ENCODE measurements around the gene KRT27. TPM values are rescaled to one million over a fixed set of nuclear protein-coding genes. Genes with fewer than 3 reads are reported as not detected.

The KRT27 gene
- total RNA-seq, 1 donor from 2014 or later, result not detected

DNA sequence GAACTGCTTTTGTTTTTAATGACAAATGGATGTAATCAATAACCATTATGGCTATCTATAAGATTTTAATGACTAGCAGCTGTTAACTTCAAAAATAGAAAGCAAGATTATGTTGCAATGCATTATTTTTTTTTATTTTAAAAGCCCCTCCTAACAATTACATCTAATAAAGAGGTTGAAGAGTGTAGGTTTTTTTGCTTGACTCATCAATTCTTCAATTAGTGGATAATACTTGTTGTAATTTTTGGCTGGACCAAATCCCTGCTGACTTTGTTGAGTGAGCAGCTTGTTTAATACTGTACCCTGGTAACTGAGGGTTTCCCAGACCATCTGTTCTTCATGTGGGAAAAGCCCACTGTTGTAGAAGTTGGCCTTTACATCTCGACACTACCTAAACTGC lies 51.4 kb downstream of the KRT27 start:
- Mint-ChIP-seq H3K4me1 (ENCODE audit: unreplicated experiment) (no peaks in the 10 kb centered on the region), H3K36me3 (ENCODE audit: low read depth, unreplicated experiment) (no peaks in the 10 kb centered on the region), H3K9me3 (ENCODE audit: unreplicated experiment) (no peaks in the 10 kb centered on the region), H3K4me3 (ENCODE audit: unreplicated experiment) (no peak overlapping the region), H3K27me3 (ENCODE audit: unreplicated experiment) (peaks cover 2% of the 10 kb centered on the region), H3K27ac (ENCODE audit: unreplicated experiment) (no peak overlapping the region)
- TF ChIP-seq, protein P1, sequence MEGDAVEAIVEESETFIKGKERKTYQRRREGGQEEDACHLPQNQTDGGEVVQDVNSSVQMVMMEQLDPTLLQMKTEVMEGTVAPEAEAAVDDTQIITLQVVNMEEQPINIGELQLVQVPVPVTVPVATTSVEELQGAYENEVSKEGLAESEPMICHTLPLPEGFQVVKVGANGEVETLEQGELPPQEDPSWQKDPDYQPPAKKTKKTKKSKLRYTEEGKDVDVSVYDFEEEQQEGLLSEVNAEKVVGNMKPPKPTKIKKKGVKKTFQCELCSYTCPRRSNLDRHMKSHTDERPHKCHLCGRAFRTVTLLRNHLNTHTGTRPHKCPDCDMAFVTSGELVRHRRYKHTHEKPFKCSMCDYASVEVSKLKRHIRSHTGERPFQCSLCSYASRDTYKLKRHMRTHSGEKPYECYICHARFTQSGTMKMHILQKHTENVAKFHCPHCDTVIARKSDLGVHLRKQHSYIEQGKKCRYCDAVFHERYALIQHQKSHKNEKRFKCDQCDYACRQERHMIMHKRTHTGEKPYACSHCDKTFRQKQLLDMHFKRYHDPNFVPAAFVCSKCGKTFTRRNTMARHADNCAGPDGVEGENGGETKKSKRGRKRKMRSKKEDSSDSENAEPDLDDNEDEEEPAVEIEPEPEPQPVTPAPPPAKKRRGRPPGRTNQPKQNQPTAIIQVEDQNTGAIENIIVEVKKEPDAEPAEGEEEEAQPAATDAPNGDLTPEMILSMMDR (IDR thresholded peaks at IDR 0.05; ENCODE audit: unreplicated experiment), result no peak
- DNase-seq (ENCODE audit: low spot score), result no peak

DNA sequence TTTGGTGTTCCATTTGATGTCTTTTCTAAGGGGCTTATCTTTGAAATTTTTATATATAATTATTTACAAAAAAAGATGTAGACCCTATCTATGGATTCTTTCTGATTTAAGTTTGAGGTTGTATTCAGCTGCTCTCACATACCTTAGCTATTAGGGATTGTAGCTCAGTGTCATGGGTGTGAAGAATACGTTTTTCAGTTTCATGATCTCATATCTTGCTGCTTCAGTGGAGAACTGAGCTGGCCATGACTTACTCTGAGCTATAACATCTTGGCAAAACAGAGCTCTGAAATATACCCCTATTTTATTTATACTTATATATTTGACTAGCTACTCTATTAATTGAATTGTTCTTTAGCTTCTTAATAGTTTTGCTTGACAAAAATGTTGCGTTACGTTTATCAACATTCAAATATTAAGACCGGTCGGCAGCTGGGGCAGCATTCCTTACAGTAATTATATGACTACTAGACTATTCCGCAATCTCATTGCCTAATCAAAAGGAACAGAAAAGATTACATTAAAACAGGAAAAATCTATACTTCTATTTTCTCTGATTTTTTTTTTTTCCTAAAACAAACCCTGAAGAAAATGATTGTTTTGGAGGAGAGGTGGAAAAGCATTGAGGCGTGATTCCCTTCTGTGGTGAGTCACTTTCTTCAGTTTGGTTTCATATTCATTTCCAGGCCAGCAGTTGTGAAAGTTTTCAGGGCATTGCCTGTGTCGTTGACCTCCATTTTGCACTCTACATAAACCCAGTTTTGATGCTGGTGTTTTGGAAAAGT lies 54.7 kb downstream of the KRT27 start:
- Mint-ChIP-seq H3K27me3 (ENCODE audit: unreplicated experiment) (peaks cover 1% of the 10 kb centered on the region), H3K36me3 (ENCODE audit: low read depth, unreplicated experiment) (no peaks in the 10 kb centered on the region), H3K27ac (ENCODE audit: unreplicated experiment) (no peak overlapping the region), H3K4me3 (ENCODE audit: unreplicated experiment) (no peak overlapping the region), H3K4me1 (ENCODE audit: unreplicated experiment) (no peaks in the 10 kb centered on the region), H3K9me3 (ENCODE audit: unreplicated experiment) (no peaks in the 10 kb centered on the region)
- TF ChIP-seq, protein P1 (IDR thresholded peaks at IDR 0.05; ENCODE audit: unreplicated experiment), result no peak
- no peak for DNase-seq (ENCODE audit: low spot score)

DNA sequence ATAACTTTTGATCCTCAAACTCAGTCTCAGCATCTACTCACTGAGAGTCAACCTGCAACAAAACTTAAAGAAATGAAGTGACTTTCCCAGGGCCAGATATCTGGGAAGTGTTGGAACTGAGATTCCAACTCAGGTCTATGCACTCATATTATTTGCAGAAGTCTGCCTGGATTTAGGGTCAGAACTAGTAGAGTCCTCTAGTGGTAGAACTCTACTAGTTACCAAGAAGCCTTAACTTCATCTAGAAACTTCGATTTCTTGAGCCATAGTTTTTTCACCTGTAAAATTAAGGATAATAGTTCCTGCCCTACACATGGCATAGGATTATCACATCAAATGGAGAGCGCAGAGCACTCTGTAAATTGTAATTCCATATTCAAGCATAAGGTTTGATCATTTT lies 55.4 kb downstream of the KRT27 start:
- no peak for DNase-seq (ENCODE audit: low spot score)
- Mint-ChIP-seq H3K36me3 (ENCODE audit: low read depth, unreplicated experiment) (no peaks in the 10 kb centered on the region), H3K4me3 (ENCODE audit: unreplicated experiment) (no peak overlapping the region), H3K9me3 (ENCODE audit: unreplicated experiment) (no peaks in the 10 kb centered on the region), H3K27me3 (ENCODE audit: unreplicated experiment) (peaks cover 1% of the 10 kb centered on the region), H3K4me1 (ENCODE audit: unreplicated experiment) (no peaks in the 10 kb centered on the region), H3K27ac (ENCODE audit: unreplicated experiment) (no peak overlapping the region)
- TF ChIP-seq, protein P1 (IDR thresholded peaks at IDR 0.05; ENCODE audit: unreplicated experiment), result no peak

Other genes with a start within 250 kb of the KRT27 start
- 0.51 TPM for gene CCR7, start 217.1 kb downstream of the KRT27 start, total RNA-seq (ENCODE audit: unreplicated experiment)
- gene SMARCE1, start 134.7 kb downstream of the KRT27 start, total RNA-seq (ENCODE audit: unreplicated experiment), result 138 TPM
- 1.2 TPM for gene KRT222, start 117.4 kb downstream of the KRT27 start, total RNA-seq (ENCODE audit: unreplicated experiment)
- not detected for gene KRT24, start 78.8 kb downstream of the KRT27 start, total RNA-seq (ENCODE audit: unreplicated experiment)
- gene KRT25, start 27.2 kb downstream of the KRT27 start, total RNA-seq (ENCODE audit: unreplicated experiment), result not detected
- gene KRT26, start 10.3 kb downstream of the KRT27 start, total RNA-seq (ENCODE audit: unreplicated experiment), result not detected
- gene KRT28, start 17.4 kb upstream of the KRT27 start, total RNA-seq (ENCODE audit: unreplicated experiment), result not detected
- 28.2 TPM for gene KRT10, start 40.1 kb upstream of the KRT27 start, total RNA-seq (ENCODE audit: unreplicated experiment)
- not detected for gene KRT12, start 84.7 kb upstream of the KRT27 start, total RNA-seq (ENCODE audit: unreplicated experiment)
- gene KRT20, start 102.7 kb upstream of the KRT27 start, total RNA-seq (ENCODE audit: unreplicated experiment), result not detected
- gene KRT23, start 155.1 kb upstream of the KRT27 start, total RNA-seq (ENCODE audit: unreplicated experiment), result not detected
- 0.15 TPM for gene KRT39, start 184.4 kb upstream of the KRT27 start, total RNA-seq (ENCODE audit: unreplicated experiment)
- not detected for gene KRT40, start 201.8 kb upstream of the KRT27 start, total RNA-seq (ENCODE audit: unreplicated experiment)
- not detected for gene KRTAP3-3, start 211.6 kb upstream of the KRT27 start, total RNA-seq (ENCODE audit: unreplicated experiment)
- not detected for gene KRTAP3-2, start 217.4 kb upstream of the KRT27 start, total RNA-seq (ENCODE audit: unreplicated experiment)
- gene KRTAP3-1, start 226.6 kb upstream of the KRT27 start, total RNA-seq (ENCODE audit: unreplicated experiment), result not detected
- gene KRTAP1-5, start 244.7 kb upstream of the KRT27 start, total RNA-seq (ENCODE audit: unreplicated experiment), result not detected
- gene KRTAP1-4, start 247.6 kb upstream of the KRT27 start, total RNA-seq (ENCODE audit: unreplicated experiment), result not detected

All from endothelial cell (in vitro differentiated cells).